ENCODE results near the gene ZFP36L2. TPM values are rescaled to one million over a fixed set of nuclear protein-coding genes. Genes with fewer than 3 reads are reported as not detected.
A peak's percentile ranks its signal among the peaks of the same experiment; 100 is the strongest.

The ZFP36L2 gene
- total and polyA plus RNA-seq, 9 of the 15 experiments (the other 6 are each of a cell fraction or from before 2014, with no cell fraction given), result 4.1 to 60.6 (median 20.3) TPM

GRCh38 chr2:43269074-43269572 lies 42.7 kb upstream of the ZFP36L2 start (continued):
- TF ChIP-seq ATF3 (IDR thresholded peaks at IDR 0.05) (peak; percentile 48), ATF3 (CRISPR knock-in tag; conservative IDR thresholded peaks at IDR 0.05) (no peak), MEF2A (IDR thresholded peaks at IDR 0.05; ENCODE audit: control insufficient read depth, low read depth, low read length) (no peak), TAF15 (IDR thresholded peaks at IDR 0.05; ENCODE audit: low read depth, low read length) (no peak), NR2C1 (IDR thresholded peaks at IDR 0.05) (no peak), NR2C1 (tag; IDR thresholded peaks at IDR 0.05) (peak; percentile 62), THRAP3 (IDR thresholded peaks at IDR 0.05; ENCODE audit: borderline replicate concordance) (no peak), ILK (tag; IDR thresholded peaks at IDR 0.05; ENCODE audit: borderline replicate concordance, low read depth) (no peak), RAD21 (CRISPR knock-in tag; conservative IDR thresholded peaks at IDR 0.05 in 1 of 2, IDR thresholded peaks at IDR 0.05 in 1 of 2) (peak in 1 of 2 experiments; percentile 30; a peak in 1 of 4 replicates), STAT5A (IDR thresholded peaks at IDR 0.05; ENCODE audit: borderline replicate concordance, low read length) (no peak), CSDE1 (IDR thresholded peaks at IDR 0.05) (no peak), U2AF1 (optimal IDR thresholded peaks at IDR 0.05; ENCODE audit: low read depth, low read length) (no peak), TAF1 (IDR thresholded peaks at IDR 0.05; ENCODE audit: control insufficient read depth, extremely low read depth, insufficient read depth, low read length, severe bottlenecking) (no peak), RAD51 (IDR thresholded peaks at IDR 0.05; ENCODE audit: borderline replicate concordance, low read depth) (no peak), TEAD4 (IDR thresholded peaks at IDR 0.05; ENCODE audit: low read length) (no peak), TEAD4 (CRISPR knock-in tag; IDR thresholded peaks at IDR 0.05; ENCODE audit: borderline replicate concordance) (no peak), HDAC3 (IDR thresholded peaks at IDR 0.05; ENCODE audit: borderline replicate concordance, partially characterized antibody) (no peak), CUX1 (CRISPR knock-in tag; IDR thresholded peaks at IDR 0.05) (no peak), HNRNPUL1 (IDR thresholded peaks at IDR 0.05; ENCODE audit: low read length) (no peak), ZNF175 (CRISPR knock-in tag; IDR thresholded peaks at IDR 0.05; ENCODE audit: low read depth) (no peak), ZBTB49 (CRISPR knock-in tag; IDR thresholded peaks at IDR 0.05; ENCODE audit: borderline replicate concordance) (no peak)

All from K562 (cell line).